HCT116 (cell line): Measurements from ENCODE around the gene PSMD2. TPM values are rescaled to one million over a fixed set of nuclear protein-coding genes. Genes with fewer than 3 reads are reported as not detected.

Experiments
- ATAC-seq: fragments of 200-7000 bp; cut with Tn5 transposase; 2 replicates; pipeline ENCODE4 v1.9.1; 2020; ENCODE audit warnings: mild to moderate bottlenecking, moderate library complexity
- BruUV-seq: library from RNA; stranded (reverse); fragments of 400-500 nt; replicated peaks from 2 replicates; lab custom pipeline; 2021; lab: Mats Ljungman, UMichigan
- CTCF ChIA-PET: fragments of 300-600 bp; sonication (Branson Sonifier 250); formaldehyde crosslinking; loops from one replicate; lab custom pipeline; 2021; ENCODE audit warnings: antibody characterized with exemption; lab: Charles Lee
- POLR2A ChIA-PET: fragments of 300-600, 350-600 bp; sonication (Branson Sonifier 250); formaldehyde crosslinking; loops from one replicate; lab custom pipeline; 2021; ENCODE audit warnings: antibody characterized with exemption; lab: Charles Lee
- RAD21 ChIA-PET, 2 experiments: fragments of 300-600 bp; sonication (Branson Sonifier 250); formaldehyde crosslinking; loops; one replicate each; lab custom pipeline; 2023; ENCODE audit warnings: low total read pairs in 2 of 2; ENCODE audit not compliant: uncharacterized antibody in 2 of 2, unreplicated experiment in 2 of 2, low non-redundant PET in 1 of 2; lab: Charles Lee
- DNase-seq: peaks from one replicate; pipeline ENCODE4 v3.0.0-alpha.2; 2010; ENCODE audit warnings: low read depth, low spot score
- H2AFZ ChIP-seq: fragments of 200-600 bp; shearing (Covaris generic), sonication (generic); 2 replicates; pipeline ENCODE4 v1.6.1; 2017; ENCODE audit warnings: low read depth, mixed run types, mixed read lengths, antibody characterized with exemption, low read length; ENCODE audit not compliant: poor library complexity, severe bottlenecking
- H3K27ac ChIP-seq: 2 replicates; pipeline ENCODE4 v1.5.1; 2012; ENCODE audit warnings: low read depth, low read length
- H3K27me3 ChIP-seq: fragments of 200-600 bp; sonication (generic); 2 replicates; pipeline ENCODE4 v1.6.1; 2016; ENCODE audit warnings: mixed run types, low read length, mixed read lengths; ENCODE audit not compliant: insufficient read depth
- H3K36me3 ChIP-seq, 2 experiments: fragments of 200-500 bp in 1 of 2; fragments of 200-600 bp in 1 of 2; sonication (Bioruptor generic) in 1 of 2; sonication (generic) in 1 of 2; 2 replicates each; pipeline versions ENCODE4 v1.5.1 to v1.6.1; 2014 to 2016; ENCODE audit warnings: low read length in 2 of 2, inconsistent platforms in 1 of 2, mixed read lengths in 1 of 2, mixed run types in 1 of 2; ENCODE audit not compliant: insufficient read depth in 2 of 2, control insufficient read depth in 1 of 2
- H3K4me1 ChIP-seq, 2 experiments: fragments of 200-600 bp in 1 of 2; sonication (generic) in 1 of 2; 2 replicates each; pipeline versions ENCODE4 v1.5.1 to v1.6.1; 2012 to 2017; ENCODE audit warnings: low read length in 2 of 2, inconsistent platforms in 1 of 2, mild to moderate bottlenecking in 1 of 2, mixed read lengths in 1 of 2, mixed run types in 1 of 2, moderate library complexity in 1 of 2; ENCODE audit not compliant: insufficient read depth in 2 of 2, control insufficient read depth in 1 of 2
- H3K4me2 ChIP-seq: fragments of 200-600 bp; sonication (generic); 2 replicates; pipeline ENCODE4 v1.6.1; 2017; ENCODE audit warnings: mixed run types, low read length, mixed read lengths
- H3K4me3 ChIP-seq, 2 experiments: fragments of 200-600 bp in 1 of 2; sonication (generic) in 1 of 2; replicated peaks in 1 of 2; 2 replicates each; pipeline ENCODE4 v1.5.1; 2011 to 2016; ENCODE audit warnings: low read length in 2 of 2, control low read depth in 1 of 2, low read depth in 1 of 2, mild to moderate bottlenecking in 1 of 2, mixed read lengths in 1 of 2, mixed run types in 1 of 2
- H3K79me2 ChIP-seq: fragments of 200-600 bp; sonication (generic); 2 replicates; pipeline ENCODE4 v1.6.1; 2017; ENCODE audit warnings: mild to moderate bottlenecking, mixed run types, low read length, moderate library complexity, mixed read lengths; ENCODE audit not compliant: insufficient read depth
- H3K9ac ChIP-seq: fragments of 200-600 bp; sonication (generic); 2 replicates; pipeline ENCODE4 v1.6.1; 2016; ENCODE audit warnings: low read length, mixed read lengths
- H3K9me2 ChIP-seq: fragments of 200-600 bp; sonication (generic), shearing (Covaris generic); 2 replicates; pipeline ENCODE4 v1.6.1; 2017; ENCODE audit warnings: mixed run types, mild to moderate bottlenecking, moderate library complexity; ENCODE audit not compliant: insufficient read depth
- H3K9me3 ChIP-seq, 2 experiments: fragments of 200-500 bp in 1 of 2; fragments of 200-600 bp in 1 of 2; sonication (Bioruptor generic) in 1 of 2; sonication (generic) in 1 of 2; 2 replicates each; pipeline ENCODE4 v1.6.1; 2014 to 2017; ENCODE audit warnings: low read length in 2 of 2, mixed read lengths in 2 of 2, inconsistent platforms in 1 of 2, low read depth in 1 of 2, mild to moderate bottlenecking in 1 of 2, mixed run types in 1 of 2, moderate library complexity in 1 of 2; ENCODE audit not compliant: control insufficient read depth in 1 of 2, insufficient read depth in 1 of 2
- H4K20me1 ChIP-seq: fragments of 200-600 bp; sonication (generic), shearing (Covaris generic); 2 replicates; pipeline ENCODE4 v1.6.1; 2017; ENCODE audit warnings: mixed run types, mild to moderate bottlenecking, moderate library complexity; ENCODE audit not compliant: insufficient read depth
- CBX3 ChIP-seq: IDR thresholded peaks from 2 replicates; pipeline ENCODE4 v1.6.1; 2012; ENCODE audit warnings: low read depth
- CTCF ChIP-seq, 3 experiments: fragments of 200-600 bp in 1 of 3; sonication (generic) in 1 of 3; IDR thresholded peaks in 2 of 3; conservative IDR thresholded peaks in 1 of 3; 2 replicates each; pipeline ENCODE4 v1.5.1; 2012 to 2017; ENCODE audit warnings: low read depth in 2 of 3, low read length in 2 of 3, antibody characterized with exemption in 1 of 3, borderline replicate concordance in 1 of 3, control low read depth in 1 of 3, mild to moderate bottlenecking in 1 of 3, mixed read lengths in 1 of 3, mixed run types in 1 of 3, moderate library complexity in 1 of 3; ENCODE audit not compliant: insufficient read depth in 1 of 3
- EGR1 ChIP-seq: IDR thresholded peaks from 2 replicates; pipeline ENCODE4 v1.6.1; 2012; ENCODE audit warnings: low read depth
- EZH2 ChIP-seq: fragments of 200-600 bp; sonication (generic); IDR thresholded peaks from 2 replicates; pipeline ENCODE4 v1.6.1; 2017; ENCODE audit warnings: antibody characterized with exemption, mixed run types
- EZH2phosphoT487 ChIP-seq: fragments of 200-600 bp; IDR thresholded peaks from 2 replicates; pipeline ENCODE4 v1.6.1; 2018; ENCODE audit warnings: antibody characterized with exemption, borderline replicate concordance
- FOSL1 ChIP-seq: IDR thresholded peaks from 2 replicates; pipeline ENCODE4 v1.6.1; 2012; ENCODE audit warnings: low read depth
- JUND ChIP-seq: IDR thresholded peaks from 2 replicates; pipeline ENCODE4 v1.6.1; 2012
- MAX ChIP-seq: IDR thresholded peaks from 2 replicates; pipeline ENCODE4 v1.6.1; 2012
- POLR2A ChIP-seq: IDR thresholded peaks from 2 replicates; pipeline ENCODE4 v1.7.0; 2011; ENCODE audit warnings: borderline replicate concordance; ENCODE audit not compliant: insufficient read depth, insufficient read length; ENCODE audit errors: extremely low read depth
- RAD21 ChIP-seq: IDR thresholded peaks from 2 replicates; pipeline ENCODE4 v1.6.1; 2012; ENCODE audit warnings: low read depth, mild to moderate bottlenecking
- REST ChIP-seq: IDR thresholded peaks from 2 replicates; pipeline ENCODE4 v1.6.1; 2012; ENCODE audit warnings: low read depth
- SIN3A ChIP-seq: IDR thresholded peaks from 2 replicates; pipeline ENCODE4 v1.6.1; 2012; ENCODE audit warnings: low read depth
- SP1 ChIP-seq: IDR thresholded peaks from 2 replicates; pipeline ENCODE4 v1.6.1; 2012; ENCODE audit warnings: low read depth
- TCF7L2 ChIP-seq: IDR thresholded peaks from 2 replicates; pipeline ENCODE4 v1.7.0; 2011; ENCODE audit warnings: borderline replicate concordance, inconsistent platforms; ENCODE audit not compliant: insufficient read depth, insufficient read length; ENCODE audit errors: extremely low read depth
- YY1 ChIP-seq: IDR thresholded peaks from 2 replicates; pipeline ENCODE4 v1.6.1; 2011; ENCODE audit warnings: low read length, low read depth, moderate library complexity, mild to moderate bottlenecking; ENCODE audit not compliant: insufficient replicate concordance; ENCODE audit errors: extremely low read depth
- ZBTB33 ChIP-seq: IDR thresholded peaks from 2 replicates; pipeline ENCODE4 v1.6.1; 2011; ENCODE audit warnings: mild to moderate bottlenecking, low read length, moderate library complexity; ENCODE audit not compliant: insufficient replicate concordance; ENCODE audit errors: extremely low read depth
- ZFX ChIP-seq: fragments of 450-650 bp; IDR thresholded peaks from 2 replicates; pipeline ENCODE4 v1.6.1; 2017
- ZNF274 ChIP-seq: fragments of 200-500 bp; sonication (Bioruptor generic); IDR thresholded peaks from 2 replicates; pipeline ENCODE4 v1.6.1; 2014; ENCODE audit warnings: mild to moderate bottlenecking, low read depth, low read length, inconsistent platforms
- intact Hi-C: fragments of 100-400 bp; cut with micrococcal nuclease; formaldehyde crosslinking; loops from 2 replicates; pipeline ENCODE4 v1.10.0; 2022
- total RNA-seq: library from RNA; stranded (reverse); gene quantifications from one replicate; pipeline ENCODE4 v1.2.1, GENCODE V29; 2021; ENCODE audit not compliant: unreplicated experiment

PSMD2 gene
- total RNA-seq, 1 experiment from 2014 or later = 402 TPM

- Histone ChIP-seq H3K9ac (no peak overlapping the region), H3K9me3 (no peaks in the 10 kb centered on the region), H3K27ac (no peak overlapping the region), H3K9me2 (no peaks in the 10 kb centered on the region), H3K4me3 (no peak overlapping the region), H3K36me3 (peaks cover 77 to 85% of the 10 kb centered on the region in 2 experiments), H3K4me2 (no peak overlapping the region), H3K27me3 (no peaks in the 10 kb centered on the region), H3K4me1 (peaks cover 16 to 22% of the 10 kb centered on the region in 2 experiments), H4K20me1 (peaks cover 24% of the 10 kb centered on the region; the same call in 1 of the 2 replicates), H3K79me2 (peaks cover 99% of the 10 kb centered on the region), H2AFZ (no peak overlapping the region)
- intact Hi-C loops = no loop called here
- CTCF ChIA-PET = no interaction called here
- TF ChIP-seq ZFX (no peak), SIN3A (no peak), RAD21 (no peak), MAX (no peak), ZNF274 (no peak), SP1 (no peak), EZH2phosphoT487 (no peak), TCF7L2 (no peak), EZH2 (no peak), REST (no peak), EGR1 (no peak), CBX3 (no peak), JUND (no peak), POLR2A (no peak), CTCF (IDR thresholded peaks at IDR 0.05 in 2 of 3, conservative IDR thresholded peaks at IDR 0.05 in 1 of 3; ENCODE audit: borderline replicate concordance in 1 of 3, insufficient read depth in 1 of 3, low read depth in 2 of 3, low read length in 2 of 3) (no peak), ZBTB33 (no peak), YY1 (no peak), FOSL1 (no peak)
- BruUV-seq = no TSS peak
- POLR2A ChIA-PET = no interaction called here
- RAD21 ChIA-PET = no interaction called here
- DNase-seq = no peak
- ATAC-seq = no peak
These were observed 24.7 kb downstream of the PSMD2 start for GRCh38 chr3:184323696-184324095.
